HG03135 (cell line): ENCODE results near the gene ABCA4.

Source experiments
- ATAC-seq: cut with Tn5 transposase; IDR thresholded peaks from one replicate; pipeline ENCODE4 v1.9.1; 2021; ENCODE audit warnings: mild to moderate bottlenecking, moderate library complexity; ENCODE audit not compliant: unreplicated experiment

The ABCA4 gene

DNA sequence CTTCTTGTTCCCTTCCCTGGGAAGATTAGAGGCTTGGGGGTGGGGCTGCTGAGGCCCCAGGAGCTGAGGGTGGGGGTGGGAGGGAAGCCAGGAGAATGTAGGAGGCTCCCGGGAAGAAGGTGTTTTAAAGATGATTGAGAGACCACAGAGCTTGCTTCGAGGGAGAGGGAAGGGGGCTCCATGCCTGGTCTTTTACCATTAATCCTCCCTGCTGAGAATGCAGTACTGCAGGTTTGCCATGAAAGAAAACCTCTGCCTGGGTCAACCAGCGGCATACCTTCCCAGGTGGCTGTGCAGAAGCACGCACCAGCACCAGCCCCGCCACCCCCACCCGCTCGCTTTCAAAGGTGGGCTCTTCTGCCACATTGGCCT lies 15.4 kb downstream of the ABCA4 start:
- no peak for ATAC-seq

- no peak for ATAC-seq
Observed at GRCh38 chr1:94104776-94105580, 16.0 kb downstream of the ABCA4 start.

DNA sequence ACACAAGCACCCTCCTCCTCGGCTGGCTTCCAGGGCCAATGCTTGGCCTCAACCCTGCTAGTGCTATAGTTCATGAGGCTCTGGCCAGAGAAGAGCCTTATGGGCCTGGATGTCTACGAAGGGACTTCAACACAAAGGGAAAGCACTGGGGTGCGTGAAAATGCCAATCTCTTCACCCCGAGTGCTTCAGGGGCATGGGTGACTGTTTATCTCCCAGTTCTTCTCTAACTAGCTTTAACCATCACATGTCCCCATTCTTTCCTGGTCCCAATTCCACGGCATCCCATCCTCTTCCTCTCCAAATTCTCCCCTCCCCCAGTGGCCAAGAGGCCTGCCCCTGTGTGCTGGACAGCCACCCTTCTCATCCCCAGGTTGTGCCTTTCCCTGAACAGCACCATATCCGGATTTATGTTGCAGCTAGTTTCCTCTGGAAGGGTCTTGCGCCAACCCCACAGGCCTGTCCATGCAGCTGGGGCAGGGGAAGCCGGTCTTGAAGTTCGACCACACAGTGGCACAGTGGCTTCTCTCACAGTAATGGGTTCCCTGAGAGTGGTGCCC lies 16.7 kb downstream of the ABCA4 start:
- ATAC-seq = no peak

- no peak for ATAC-seq
Observed at GRCh38 chr1:94103608-94104007, 17.3 kb downstream of the ABCA4 start.

- ATAC-seq = no peak
Observed at GRCh38 chr1:94101613-94102525, 19.1 kb downstream of the ABCA4 start.

GRCh38 chr1:94100785-94101612 lies 19.9 kb downstream of the ABCA4 start:
- no peak for ATAC-seq

DNA sequence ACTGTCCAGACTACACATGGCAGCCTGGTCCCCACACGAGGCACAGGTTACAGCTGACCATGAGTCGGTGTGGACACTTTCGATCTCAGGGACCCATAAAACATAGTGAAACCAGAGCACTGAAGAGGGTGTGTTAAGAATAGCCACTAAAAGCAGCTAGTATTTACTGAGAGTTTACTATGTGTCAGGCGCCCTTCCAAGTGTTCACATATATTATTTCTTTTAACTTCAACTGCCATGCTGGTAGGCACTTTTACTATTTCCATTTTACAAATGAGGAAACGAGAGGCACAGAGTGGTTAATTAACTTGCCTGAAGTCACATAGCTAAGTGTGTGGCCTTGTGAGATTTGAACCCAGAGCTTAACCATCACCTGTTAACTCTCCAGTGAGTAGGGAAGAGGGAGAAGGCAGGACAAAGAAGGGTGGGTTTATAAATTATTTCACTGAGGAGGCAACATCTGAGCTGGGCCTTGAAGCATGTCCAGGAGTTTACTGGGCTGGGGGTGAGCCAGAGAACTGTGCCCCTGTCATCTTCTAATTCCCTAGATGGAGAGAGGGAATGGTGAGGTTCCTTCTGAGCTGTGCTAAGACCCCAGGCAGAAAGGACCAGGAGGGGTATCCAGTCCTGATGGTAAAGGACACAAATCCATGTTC lies 20.7 kb downstream of the ABCA4 start:
- ATAC-seq = no peak

GRCh38 chr1:94099303-94099702 lies 21.6 kb downstream of the ABCA4 start:
- ATAC-seq = no peak

- no peak for ATAC-seq
Observed at GRCh38 chr1:94098585-94099111, 22.3 kb downstream of the ABCA4 start.

DNA sequence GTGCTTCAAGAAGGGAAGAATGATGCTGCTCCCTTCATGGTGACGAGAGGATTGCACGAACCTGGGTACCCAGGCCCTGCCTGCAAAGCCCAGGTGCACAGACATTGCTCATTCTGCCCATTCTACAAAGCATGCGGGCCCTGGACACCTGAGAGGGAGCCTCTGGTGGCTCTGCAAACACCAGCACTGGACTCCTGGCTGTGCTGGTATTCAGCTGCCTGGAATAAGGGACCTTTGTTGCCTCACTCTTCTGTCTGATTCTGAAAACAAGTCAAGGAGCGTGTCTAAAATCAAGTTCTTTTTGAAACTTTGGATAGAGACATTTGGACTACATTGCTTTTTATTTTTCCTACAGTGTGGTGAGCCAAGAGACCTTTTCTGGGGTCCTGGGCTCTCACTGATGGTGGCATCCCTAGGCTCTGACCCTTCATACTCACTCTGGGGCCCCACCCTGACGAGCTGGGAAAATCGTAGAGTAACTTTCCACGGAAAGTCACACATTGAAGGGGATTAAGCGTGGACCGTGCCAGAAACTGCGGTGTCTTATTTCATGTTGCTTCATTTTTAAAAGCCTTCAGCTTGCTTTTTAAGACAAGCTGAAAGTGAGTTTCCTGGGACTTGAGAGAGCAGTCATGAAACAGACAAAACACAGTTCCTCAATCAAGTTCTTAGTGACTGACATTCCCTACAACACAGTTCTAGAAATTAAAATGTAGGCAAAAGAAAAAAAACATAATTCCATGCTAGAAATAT lies 24.0 kb downstream of the ABCA4 start:
- no peak for ATAC-seq

DNA sequence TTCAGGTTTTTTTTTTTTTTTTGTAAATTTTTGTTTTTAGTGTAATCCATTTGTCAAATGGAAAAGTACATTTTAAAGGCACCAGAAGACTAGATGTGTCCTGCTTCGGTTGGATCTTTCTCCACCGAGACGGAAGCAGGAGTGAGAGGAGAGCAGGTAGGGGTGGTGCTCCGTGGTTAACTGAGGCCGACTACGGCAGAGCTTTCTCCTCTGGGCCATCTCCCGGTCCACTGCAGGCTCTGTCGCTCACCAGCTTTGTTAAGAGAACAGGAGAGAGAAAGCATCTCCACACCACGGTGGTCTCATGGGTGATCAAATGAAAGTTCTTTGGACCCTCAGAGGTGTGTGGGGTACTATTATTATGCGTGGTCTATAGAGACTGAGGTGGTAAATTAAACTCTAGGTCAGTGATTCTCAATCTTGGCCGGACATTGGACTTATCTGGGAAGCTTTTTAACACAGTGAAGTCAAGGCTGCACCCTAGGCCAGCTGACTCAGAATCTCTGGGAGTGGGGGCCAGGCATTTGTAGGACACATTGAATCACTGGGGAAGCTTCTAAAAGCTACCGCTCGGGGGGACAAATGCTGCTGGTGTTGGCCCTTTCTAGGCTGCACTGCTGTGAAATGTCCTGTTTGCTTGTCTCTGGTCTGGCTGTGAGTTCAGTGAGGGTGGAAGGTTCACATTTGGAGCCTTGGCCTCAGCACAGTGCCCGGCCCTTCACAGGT lies 25.0 kb downstream of the ABCA4 start:
- no peak for ATAC-seq

DNA sequence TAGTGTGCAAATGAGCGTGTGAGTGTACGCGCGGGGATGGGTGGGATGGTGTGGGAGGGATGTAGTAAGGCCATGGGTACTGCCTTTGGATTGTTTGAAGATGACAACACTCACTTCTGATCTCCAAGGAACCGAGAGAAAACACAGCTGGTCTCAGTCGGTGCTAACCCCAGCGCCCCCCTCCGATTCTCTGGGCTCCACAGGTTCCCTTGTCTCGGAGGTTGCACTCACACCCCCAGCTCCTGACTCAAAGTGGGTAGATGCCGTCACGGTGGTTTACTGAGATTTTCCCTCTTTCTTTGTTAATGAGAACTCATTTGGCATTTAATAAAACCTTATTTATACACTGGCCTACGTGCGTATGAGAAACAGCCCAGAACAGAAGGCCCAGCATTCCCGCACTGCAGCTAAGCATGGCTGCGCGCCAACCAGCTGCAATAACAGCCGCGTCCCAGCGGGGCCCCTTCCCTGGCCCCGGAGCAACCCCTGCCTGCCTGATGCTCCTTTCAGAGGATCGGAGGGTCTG lies 25.8 kb downstream of the ABCA4 start:
- ATAC-seq = no peak

DNA sequence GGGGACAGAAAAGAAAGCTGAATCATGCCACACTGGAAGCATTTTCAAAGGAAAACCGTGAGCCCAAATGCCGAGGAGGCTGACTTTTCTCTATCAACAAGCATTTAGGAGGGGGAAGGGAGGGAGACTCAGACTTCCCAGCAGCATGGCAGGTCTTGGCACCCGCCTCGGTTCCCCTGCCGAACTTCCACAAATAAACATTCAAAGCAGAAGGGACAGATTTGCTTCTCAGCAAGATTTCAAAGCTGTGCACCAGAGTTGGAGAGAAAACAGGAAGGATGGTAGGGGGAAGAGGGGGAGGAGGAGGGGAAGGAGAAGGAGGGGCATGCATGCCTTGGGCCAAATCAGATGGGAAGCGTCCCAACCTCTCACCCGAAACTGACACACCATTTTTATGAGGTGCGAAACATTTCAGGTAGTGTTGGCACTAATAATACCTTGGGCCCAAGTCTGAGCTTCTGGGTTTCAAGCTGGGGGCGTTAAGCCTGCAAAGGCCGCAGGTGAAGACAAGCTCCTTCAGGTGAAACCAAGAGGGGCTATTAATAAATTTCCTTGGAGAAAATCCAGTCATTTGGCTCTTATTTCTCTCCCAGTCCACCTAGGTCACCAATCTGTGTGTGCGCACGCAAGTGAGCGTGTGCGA lies 26.4 kb downstream of the ABCA4 start:
- ATAC-seq = no peak

DNA sequence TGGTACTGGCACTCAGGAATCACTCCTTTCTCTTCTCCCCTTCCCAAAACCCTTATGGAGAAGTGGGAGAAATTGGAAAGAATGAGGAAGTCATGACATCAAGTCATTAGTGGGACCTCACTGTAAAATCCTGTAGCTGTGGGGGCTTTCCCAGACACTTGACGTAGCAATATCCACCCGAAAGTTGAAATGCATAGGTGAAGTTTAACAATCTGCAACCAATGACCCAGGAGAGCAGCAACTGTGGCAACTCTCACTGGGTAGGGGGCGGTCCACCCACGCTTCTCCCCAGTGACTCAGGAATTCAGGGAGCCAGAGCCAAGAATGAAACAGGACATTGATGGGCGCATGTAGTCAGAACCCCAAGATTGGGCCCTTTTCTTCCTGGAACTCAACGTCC lies 27.0 kb downstream of the ABCA4 start:
- ATAC-seq = no peak

GRCh38 chr1:94093396-94093795 lies 27.6 kb downstream of the ABCA4 start:
- no peak for ATAC-seq

- ATAC-seq = no peak
Observed at GRCh38 chr1:94092210-94092613, 28.7 kb downstream of the ABCA4 start.

DNA sequence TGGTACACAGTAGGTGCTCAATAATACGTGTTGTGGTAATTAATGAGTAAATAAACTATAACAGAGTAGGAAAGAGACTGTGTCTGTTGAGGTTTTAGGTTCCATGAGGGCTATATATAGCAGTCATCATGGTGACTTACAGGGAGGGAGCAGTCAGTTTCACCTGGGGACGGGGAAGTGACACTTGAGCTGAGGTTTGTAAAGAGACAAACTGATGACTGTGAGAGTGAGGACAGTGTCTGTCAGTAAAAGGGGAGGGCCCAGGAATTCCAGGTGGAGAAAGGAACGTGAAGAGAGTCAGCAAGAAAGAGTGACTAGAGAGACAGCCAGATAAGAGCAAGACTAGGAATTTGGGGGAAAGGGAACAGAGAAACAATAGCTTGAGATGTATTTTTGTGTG lies 30.2 kb downstream of the ABCA4 start:
- no peak for ATAC-seq

DNA sequence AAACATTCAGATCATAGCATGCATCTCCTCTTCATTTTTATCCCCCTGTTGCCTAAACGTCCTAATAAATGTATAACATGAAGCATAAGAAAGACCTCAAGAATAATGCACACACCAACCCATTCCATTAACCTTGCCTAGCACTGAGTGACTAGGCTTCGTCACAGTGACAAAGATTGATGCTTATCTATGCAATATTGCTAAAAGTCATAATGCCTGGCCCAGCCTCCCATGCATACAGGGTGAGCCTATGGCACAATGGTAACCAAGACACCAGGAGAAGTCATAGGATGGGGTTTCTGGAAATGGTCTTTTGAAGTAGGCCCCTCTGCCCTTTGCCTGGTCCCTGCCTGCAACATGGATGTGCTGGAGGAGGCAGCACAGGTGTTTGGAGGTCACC lies 33.8 kb downstream of the ABCA4 start:
- ATAC-seq = no peak
